ENCODE data around the gene TRMT13. TPM values are rescaled to one million over a fixed set of nuclear protein-coding genes. Genes with fewer than 3 reads are reported as not detected.

TRMT13 gene
- total and polyA plus RNA-seq, 3 donors from 2014 or later, result 12.1 to 19.8 (median 14.7) TPM

Small RNA genes within 50 kb of the gene (small RNA-seq; reads per million reads assigned to genes)
- 0 reads per million in 2 donors for gene AC093019.1
- gene RPL23AP90, result 0 reads per million in 2 donors

Other genes starting within 250 kb of the TRMT13 start
- 10 to 100 TPM; 17.1 to 17.6 TPM for gene SLC35A3, start 163.2 kb upstream of the TRMT13 start, total RNA-seq
- gene SLC35A3, start 163.2 kb upstream of the TRMT13 start, polyA plus RNA-seq (ENCODE audit: insufficient read depth, low read depth, low replicate concordance), result 6.6 TPM
- 10 to 100 TPM in 1 of 2 donors, 1 to 10 TPM in 1; 9.5 to 13.4 TPM for gene SASS6, start 233 bp upstream of the TRMT13 start, total RNA-seq
- 5.4 TPM for gene SASS6, start 233 bp upstream of the TRMT13 start, polyA plus RNA-seq (ENCODE audit: insufficient read depth, low read depth, low replicate concordance)
- 1 to 10 TPM; 2.9 to 4.6 TPM for gene LRRC39, start 45.1 kb downstream of the TRMT13 start, total RNA-seq
- 15.6 TPM for gene LRRC39, start 45.1 kb downstream of the TRMT13 start, polyA plus RNA-seq (ENCODE audit: insufficient read depth, low read depth, low replicate concordance)
- 1 to 10 TPM; 6.1 to 6.4 TPM for gene DBT, start 116.7 kb downstream of the TRMT13 start, total RNA-seq
- gene DBT, start 116.7 kb downstream of the TRMT13 start, polyA plus RNA-seq (ENCODE audit: insufficient read depth, low read depth, low replicate concordance), result 5.9 TPM
- 10 to 100 TPM; 24.2 to 30.0 TPM for gene RTCA, start 133.1 kb downstream of the TRMT13 start, total RNA-seq
- gene RTCA, start 133.1 kb downstream of the TRMT13 start, polyA plus RNA-seq (ENCODE audit: insufficient read depth, low read depth, low replicate concordance), result 20.9 TPM
- 10 to 100 TPM; 28.3 to 40.6 TPM for gene CDC14A, start 219.3 kb downstream of the TRMT13 start, total RNA-seq
- 55.9 TPM for gene CDC14A, start 219.3 kb downstream of the TRMT13 start, polyA plus RNA-seq (ENCODE audit: insufficient read depth, low read depth, low replicate concordance)